NCI-H82 (cell line): ENCODE results near the gene SPG7.
"Not testable (repeated sequence)": the region's sequence is repeated elsewhere in the genome, so short reads cannot be mapped to it uniquely, and the experiment has no call there.

Source experiments
- DNase-seq: peaks from one replicate; lab custom pipeline; 2025; lab: John Stamatoyannopoulos, UW

Gene SPG7

DNA sequence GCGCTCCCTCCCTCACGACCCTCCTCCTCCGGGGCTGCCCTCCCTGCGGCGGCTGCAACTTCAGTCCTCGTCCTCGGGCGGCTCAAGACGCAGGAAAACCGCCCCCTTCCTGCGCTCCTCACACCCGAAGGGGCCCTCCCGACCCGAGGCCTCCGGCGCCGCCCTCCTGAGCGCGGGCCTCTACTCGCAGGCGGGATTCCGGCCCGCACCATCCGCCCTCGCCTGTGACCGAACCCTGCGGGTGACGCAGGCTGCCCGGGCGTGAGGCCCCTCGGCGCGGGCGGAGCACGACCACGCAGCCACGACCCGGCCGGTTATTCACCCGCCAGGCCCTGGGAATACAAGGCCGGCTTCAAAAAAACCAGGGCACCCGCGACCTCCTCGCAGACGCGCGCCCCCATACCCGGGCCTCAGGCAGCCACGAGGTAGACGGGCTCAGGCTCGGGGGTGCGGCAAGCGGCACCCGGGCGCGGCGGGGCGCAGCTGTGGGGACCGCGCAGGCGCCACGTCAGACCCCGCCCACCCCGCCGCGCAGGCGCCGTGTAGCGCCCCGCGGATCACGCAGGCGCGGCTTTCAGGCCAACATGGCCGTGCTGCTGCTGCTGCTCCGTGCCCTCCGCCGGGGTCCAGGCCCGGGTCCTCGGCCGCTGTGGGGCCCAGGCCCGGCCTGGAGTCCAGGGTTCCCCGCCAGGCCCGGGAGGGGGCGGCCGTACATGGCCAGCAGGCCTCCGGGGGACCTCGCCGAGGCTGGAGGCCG is at the start of gene SPG7:
SPG7 (plus strand) TSS at position 570 of the 757 bp plus-strand sequence; CDS start at position 585, 15 bp downstream.
- peak; percentile 86 for DNase-seq

- no peak for DNase-seq
These were observed 49.7 kb upstream of the SPG7 start for GRCh38 chr16:89458551-89458950.

DNA sequence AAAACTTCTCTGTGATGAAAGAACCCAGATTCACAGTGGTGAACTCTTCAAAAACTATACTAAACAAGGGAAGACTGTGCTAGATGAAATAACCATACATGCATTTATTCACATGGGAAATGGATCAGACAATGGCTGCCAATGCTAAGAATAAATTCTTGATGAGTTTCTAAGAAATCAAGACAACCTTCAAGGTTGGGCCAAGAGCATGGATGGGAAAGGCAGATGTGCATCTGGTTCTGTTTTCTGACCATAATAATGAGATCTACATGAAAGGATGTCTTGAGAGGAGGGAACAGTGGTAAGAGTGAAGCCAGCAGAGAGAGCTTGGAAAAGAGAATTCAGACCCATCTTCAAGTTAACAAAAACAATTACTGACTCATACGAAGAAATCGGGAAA is 49.2 kb upstream of the SPG7 start:
- DNase-seq: no peak

DNA sequence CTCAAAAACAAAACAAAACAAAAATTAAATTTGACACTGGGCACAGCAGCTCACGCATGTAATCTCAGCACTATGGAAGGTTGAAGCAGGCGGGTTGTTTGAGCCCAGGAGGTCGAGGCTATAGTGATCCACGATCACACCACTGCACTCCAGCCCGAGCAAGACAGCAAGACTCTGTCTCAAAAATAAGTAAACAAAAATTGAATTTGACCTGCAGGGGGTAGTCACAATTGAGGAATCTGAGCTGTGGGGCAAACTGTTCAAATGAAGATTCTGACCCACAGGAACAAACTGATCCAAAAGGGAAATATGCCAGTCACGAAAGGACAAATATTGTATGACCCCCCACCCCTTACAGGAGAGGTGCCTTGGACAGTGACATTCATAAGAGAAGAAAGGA is 47.6 kb upstream of the SPG7 start:
- DNase-seq: no peak

DNA sequence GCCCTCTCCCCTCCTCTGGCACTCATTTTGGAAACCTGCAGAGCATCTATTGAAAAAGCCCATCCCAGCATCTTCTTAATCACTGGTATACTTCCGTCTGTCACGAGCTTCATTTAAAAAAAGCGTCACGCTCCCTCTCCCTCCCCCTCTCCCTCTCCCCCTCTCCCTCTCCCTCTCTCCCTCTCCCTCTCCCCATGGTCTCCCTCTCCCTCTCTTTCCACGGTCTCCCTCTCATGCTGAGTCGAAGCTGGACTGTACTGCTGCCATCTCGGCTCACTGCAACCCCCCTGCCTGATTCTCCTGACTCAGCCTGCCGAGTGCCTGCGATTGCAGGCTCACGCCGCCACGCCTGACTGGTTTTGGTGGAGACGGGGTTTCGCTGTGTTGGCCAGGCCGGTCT is 46.3 kb upstream of the SPG7 start:
- not testable (repeated sequence) for DNase-seq

GRCh38 chr16:89462639-89463038 is 45.6 kb upstream of the SPG7 start:
- not testable (repeated sequence) for DNase-seq

DNA sequence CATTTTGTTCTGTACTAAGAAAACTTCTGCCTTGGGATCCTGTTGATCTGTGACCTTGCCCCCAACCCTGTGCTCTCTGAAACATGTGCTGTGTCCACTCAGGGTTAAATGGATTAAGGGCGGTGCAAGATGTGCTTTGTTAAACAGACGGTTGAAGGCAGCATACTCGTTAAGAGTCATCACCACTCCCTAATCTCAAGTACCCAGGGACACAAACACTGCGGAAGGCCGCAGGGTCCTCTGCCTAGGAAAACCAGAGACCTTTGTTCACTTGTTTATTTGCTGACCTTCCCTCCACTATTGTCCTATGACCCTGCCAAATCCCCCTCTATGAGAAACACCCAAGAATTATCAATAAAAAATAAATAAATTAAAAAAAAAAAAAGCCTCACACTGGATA is 44.9 kb upstream of the SPG7 start:
- not testable (repeated sequence) for DNase-seq

GRCh38 chr16:89466920-89467319 is 41.3 kb upstream of the SPG7 start:
- DNase-seq: no peak

- no peak for DNase-seq
These were observed 40.8 kb upstream of the SPG7 start for GRCh38 chr16:89467382-89467781.

DNA sequence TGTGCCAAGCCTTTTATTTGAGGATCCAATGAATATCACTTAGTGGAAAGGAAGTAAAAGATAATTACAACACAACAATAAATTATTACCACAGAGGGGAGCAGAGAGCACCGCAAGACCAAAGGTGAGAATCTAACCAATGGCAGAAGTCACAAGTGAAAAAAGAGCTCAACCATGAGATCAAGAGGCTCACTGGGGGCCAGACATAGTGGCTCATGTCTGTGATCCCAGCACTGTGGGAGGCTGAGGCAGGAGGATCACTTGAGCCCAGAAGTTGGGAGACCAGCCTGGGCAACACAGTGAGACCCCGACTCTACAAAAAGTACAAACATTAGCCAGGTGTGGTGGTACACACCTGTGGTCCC is 35.5 kb upstream of the SPG7 start:
- DNase-seq: no peak

- DNase-seq: no peak
These were observed 35.0 kb upstream of the SPG7 start for GRCh38 chr16:89473136-89473712.

DNA sequence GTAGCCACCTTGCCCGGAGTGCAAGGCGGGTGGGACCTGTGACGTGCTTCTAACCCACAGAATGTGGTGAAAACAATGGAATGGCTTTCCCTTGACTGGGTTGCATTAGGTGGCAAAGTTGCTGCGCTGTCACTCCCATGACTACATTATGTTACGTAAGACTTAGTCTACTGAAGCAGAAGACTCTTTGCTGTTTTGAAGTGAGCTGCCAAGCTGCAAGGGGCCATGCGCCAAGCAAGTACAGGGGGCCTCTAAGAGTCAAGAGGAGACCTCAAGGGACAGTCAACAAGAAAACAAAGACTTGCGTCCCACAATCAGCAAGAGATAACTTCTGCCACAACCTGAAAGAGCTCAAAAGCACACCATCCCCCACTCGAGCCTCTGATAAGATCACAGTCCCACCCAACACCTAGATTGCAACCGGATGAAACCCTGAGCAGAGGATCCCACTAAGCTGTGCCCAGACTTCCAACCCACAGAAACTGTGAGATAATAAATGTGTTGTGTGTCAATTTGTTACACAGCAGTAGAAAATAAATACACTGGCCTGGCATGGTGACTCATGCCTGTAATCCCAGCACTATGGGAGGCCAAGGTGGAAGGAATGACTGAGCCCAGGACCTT is 34.3 kb upstream of the SPG7 start:
- DNase-seq: no peak

DNA sequence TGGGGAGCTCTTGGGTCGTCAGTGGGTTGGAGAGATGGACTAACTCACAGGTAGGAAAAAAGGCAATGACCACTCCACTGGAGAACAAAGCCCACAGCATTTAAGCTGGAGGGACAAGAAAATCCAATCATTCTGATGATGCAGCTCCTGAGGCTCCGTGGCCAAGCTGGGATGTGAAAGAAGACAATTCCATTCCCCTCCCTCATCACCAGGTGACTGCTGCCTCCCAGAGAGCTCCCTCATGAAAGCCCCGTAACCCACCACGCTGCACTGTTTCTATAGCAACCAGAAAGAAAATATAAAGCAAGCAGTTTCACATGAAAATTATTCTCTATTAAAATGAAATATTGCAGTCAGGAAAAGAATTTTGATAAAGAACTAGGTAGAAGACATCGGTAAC is 33.1 kb upstream of the SPG7 start:
- no peak for DNase-seq

GRCh38 chr16:89476379-89476778 is 31.8 kb upstream of the SPG7 start:
- no peak for DNase-seq

DNA sequence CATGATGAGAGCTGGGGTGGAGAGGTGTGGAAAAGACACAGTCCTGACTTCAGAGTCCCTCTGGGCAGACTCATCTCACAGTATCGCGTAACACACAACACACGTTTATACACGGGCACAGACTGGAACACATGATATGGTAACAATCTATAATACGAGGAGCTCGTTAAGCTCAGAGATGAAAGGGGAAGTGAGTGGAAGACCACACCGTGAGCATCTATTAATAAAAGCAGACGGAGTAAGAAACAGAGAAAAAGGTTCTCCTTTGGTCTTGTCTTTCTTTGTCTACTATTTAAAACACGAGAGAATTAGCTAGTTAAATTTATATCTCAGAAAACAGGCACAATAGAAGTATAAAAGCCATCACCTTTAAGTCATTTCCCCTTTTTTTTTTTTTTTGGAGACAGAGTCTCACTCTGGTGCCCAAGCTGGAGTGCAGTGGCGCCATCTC is 31.4 kb upstream of the SPG7 start:
- no peak for DNase-seq

DNA sequence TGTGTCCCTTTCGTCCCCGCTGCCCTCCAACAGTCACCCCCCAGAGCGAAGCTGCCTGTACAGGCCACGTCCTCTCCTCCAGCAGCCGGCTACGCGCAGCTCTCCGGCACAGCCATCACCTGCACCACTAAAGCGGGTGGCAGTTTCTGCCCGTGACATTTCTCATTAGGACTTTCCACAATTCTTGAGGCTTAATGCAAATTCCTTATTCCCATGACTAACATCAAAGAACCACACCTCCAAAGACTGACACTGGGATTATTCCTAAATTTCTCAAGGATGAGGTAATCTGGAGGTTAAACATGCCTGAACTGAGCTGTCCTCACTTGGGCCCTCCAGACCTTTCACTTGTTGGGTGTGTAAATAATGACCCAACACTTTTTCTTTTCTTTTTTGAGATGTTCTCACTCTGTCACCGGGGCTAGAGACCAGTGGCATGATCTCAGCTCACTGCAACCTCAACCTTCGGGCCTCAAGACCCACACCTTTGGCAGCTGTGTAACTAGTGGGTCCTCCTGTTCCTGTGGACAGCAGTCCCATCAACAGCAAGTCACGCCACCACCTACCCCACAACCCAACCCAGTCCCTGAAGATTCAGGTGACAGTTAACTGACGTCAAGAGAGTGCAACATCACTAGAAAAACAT is 29.5 kb upstream of the SPG7 start:
- no peak for DNase-seq

DNA sequence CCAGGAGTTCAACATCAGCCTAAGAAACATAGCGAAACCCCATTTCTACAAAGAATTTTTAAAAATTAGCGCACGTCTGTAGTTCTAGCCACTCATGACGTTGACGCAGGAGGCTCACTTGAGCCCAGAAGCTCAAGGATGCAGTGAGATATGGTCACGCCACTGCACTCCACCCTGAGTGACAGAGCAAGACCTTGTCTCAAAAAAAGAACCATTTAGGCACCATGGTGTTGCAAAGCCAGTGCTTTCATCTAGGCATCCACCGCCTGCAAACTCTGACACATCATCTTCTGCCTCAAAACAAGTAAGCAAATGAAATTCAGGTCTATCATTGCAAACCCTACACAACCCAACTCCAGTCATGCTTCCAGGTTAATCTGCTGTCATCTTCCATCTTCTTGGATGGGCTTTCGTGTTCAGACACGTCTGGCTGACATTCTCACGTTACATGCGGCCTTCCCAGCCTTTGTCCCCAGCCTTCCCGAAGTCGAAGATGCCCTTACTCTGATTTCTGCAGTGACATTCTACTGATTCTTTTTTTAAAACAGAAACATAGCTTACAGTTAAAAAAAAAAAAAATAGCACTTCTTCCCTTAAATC is 26.7 kb upstream of the SPG7 start:
- no peak for DNase-seq

DNA sequence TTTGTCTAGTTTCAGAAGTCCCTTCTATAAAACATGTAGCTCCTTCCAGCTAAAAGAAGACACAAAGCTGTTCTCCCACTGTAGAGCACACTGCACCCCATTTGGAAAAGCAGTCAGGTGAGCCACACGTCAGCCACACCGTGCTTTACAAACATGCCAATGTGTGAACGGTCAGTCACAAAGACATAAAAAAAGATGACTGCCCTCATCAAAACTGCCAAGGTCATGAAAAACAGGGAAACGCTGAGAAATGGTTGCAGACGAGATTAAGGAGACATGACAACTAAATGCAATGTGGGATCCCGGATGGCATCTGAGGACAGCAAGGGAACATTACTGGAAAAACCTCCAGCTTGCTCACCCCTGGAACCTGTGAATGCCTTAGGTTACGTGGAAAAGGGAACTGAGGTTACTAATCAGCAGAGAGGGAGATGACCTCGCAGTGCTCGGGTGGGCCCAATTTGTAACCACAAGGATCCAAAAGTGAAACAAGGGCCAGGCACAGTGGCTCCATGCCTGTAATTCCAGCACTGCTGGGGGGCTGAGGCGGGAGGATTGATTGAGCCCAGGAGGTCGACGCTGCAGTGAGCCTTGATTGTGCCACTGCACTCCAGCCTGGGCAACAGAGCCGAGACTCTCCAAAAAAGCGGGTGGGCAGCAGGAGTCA is 25.9 kb upstream of the SPG7 start:
- DNase-seq: no peak

DNA sequence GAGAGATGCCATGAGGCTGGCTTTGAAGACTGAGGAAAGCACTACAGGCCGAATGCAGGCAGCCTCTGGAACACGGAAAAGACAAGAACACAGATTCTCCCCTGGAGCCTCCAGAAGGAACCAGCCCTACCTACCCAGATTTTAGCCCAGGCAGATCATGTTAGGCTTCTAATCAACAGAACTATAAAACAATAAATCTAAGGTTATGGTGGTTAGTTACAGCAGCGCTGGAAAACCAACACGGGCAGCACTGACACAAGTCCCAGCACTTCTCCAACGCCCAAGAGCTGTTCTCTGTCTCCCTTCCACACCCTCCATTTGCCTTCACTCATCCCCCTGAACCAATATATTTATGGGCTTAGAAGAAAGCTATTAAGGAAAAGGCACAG is 25.4 kb upstream of the SPG7 start:
- no peak for DNase-seq

- DNase-seq: no peak
These were observed 24.1 kb upstream of the SPG7 start for GRCh38 chr16:89484041-89484501.

- DNase-seq: peak; percentile 13
These were observed 23.1 kb upstream of the SPG7 start for GRCh38 chr16:89484923-89485679.
